OCI-LY7 (cell line): Measurements from ENCODE around the gene SALL3. TPM values are rescaled to one million over a fixed set of nuclear protein-coding genes. Genes with fewer than 3 reads are reported as not detected.

Experiments
- BruUV-seq: library from RNA; stranded (reverse); fragments of 400-500 nt; replicated peaks from 2 replicates; lab custom pipeline; 2021; lab: Mats Ljungman, UMichigan
- CTCF ChIA-PET: fragments of 300-600 bp; sonication (Branson Sonifier 250); formaldehyde crosslinking; loops from one replicate; lab custom pipeline; 2022; ENCODE audit warnings: antibody characterized with exemption; ENCODE audit not compliant: unreplicated experiment; lab: Charles Lee
- POLR2A ChIA-PET: fragments of 300-600 bp; sonication (Branson Sonifier 250); formaldehyde crosslinking; loops from one replicate; lab custom pipeline; 2022; ENCODE audit warnings: antibody characterized with exemption; lab: Charles Lee
- DNase-seq: peaks from one replicate; pipeline ENCODE4 v3.0.0-alpha.2; 2015; ENCODE audit warnings: low spot score
- H2AFZ ChIP-seq: fragments of 200-600 bp; sonication (generic), shearing (Covaris generic); 2 replicates; pipeline ENCODE4 v1.6.1; 2014; ENCODE audit warnings: mild to moderate bottlenecking, antibody characterized with exemption, low read length, moderate library complexity
- H3K27ac ChIP-seq: fragments of 200-600 bp; sonication (generic); 2 replicates; pipeline ENCODE4 v1.5.1; 2014; ENCODE audit warnings: mixed run types, low read depth, mild to moderate bottlenecking, moderate library complexity, low read length, inconsistent platforms; ENCODE audit not compliant: poor library complexity, severe bottlenecking
- H3K36me3 ChIP-seq: fragments of 200-600 bp; sonication (generic); 2 replicates; pipeline ENCODE4 v1.6.1; 2014; ENCODE audit warnings: mild to moderate bottlenecking, antibody characterized with exemption, low read length, moderate library complexity, mixed read lengths; ENCODE audit not compliant: insufficient read depth
- H3K4me1 ChIP-seq: fragments of 200-600 bp; sonication (generic); 2 replicates; pipeline ENCODE4 v1.5.1; 2014; ENCODE audit warnings: mild to moderate bottlenecking, low read length; ENCODE audit not compliant: insufficient read depth, poor library complexity, severe bottlenecking
- H3K4me2 ChIP-seq: fragments of 200-600 bp; sonication (generic); 2 replicates; pipeline ENCODE4 v1.6.1; 2014; ENCODE audit warnings: mild to moderate bottlenecking, low read length
- H3K4me3 ChIP-seq: fragments of 200-600 bp; sonication (generic); 2 replicates; pipeline ENCODE4 v1.5.1; 2014; ENCODE audit warnings: mild to moderate bottlenecking, low read depth, low read length; ENCODE audit not compliant: poor library complexity, severe bottlenecking
- H3K79me2 ChIP-seq: fragments of 200-600 bp; sonication (generic); 2 replicates; pipeline ENCODE4 v1.6.1; 2016; ENCODE audit warnings: low read depth, mild to moderate bottlenecking, low read length, moderate library complexity, mixed read lengths; ENCODE audit not compliant: insufficient read depth
- H3K9me2 ChIP-seq: fragments of 200-600 bp; sonication (generic); 2 replicates; pipeline ENCODE4 v1.6.1; 2016; ENCODE audit warnings: mild to moderate bottlenecking, low read length, mixed read lengths; ENCODE audit not compliant: insufficient read depth
- H3K9me3 ChIP-seq: fragments of 200-600 bp; sonication (generic); 2 replicates; pipeline ENCODE4 v1.6.1; 2014; ENCODE audit warnings: mild to moderate bottlenecking, mixed run types, low read length, mixed read lengths
- H4K20me1 ChIP-seq: fragments of 200-600 bp; sonication (generic); 2 replicates; pipeline ENCODE4 v1.6.1; 2014; ENCODE audit warnings: mild to moderate bottlenecking, antibody characterized with exemption, low read length, moderate library complexity, mixed read lengths; ENCODE audit not compliant: insufficient read depth
- EZH2phosphoT487 ChIP-seq: fragments of 200-600 bp; sonication (generic); IDR thresholded peaks from 2 replicates; pipeline ENCODE4 v1.6.1; 2018; ENCODE audit warnings: low read depth, borderline replicate concordance, mild to moderate bottlenecking, mixed run types, antibody characterized with exemption, low read length, moderate library complexity, mixed read lengths
- intact Hi-C: fragments of 100-400 bp; cut with micrococcal nuclease; formaldehyde crosslinking; loops from one replicate; pipeline ENCODE4 v1.10.0; 2022; ENCODE audit not compliant: unreplicated experiment
- total RNA-seq, 2 experiments: library from RNA; depleted of rRNA in 1 of 2; stranded (reverse); fragments of >200 nt in 1 of 2; shearing (Covaris generic) in 1 of 2; gene quantifications; 2 replicates each; pipeline ENCODE4 v1.2.3, GENCODE V29; 2014 to 2022
- TF ChIP-seq, protein P1 (sequence below): fragments of 200-600 bp; sonication (generic); conservative IDR thresholded peaks from 2 replicates; pipeline ENCODE4 v1.5.1; 2014; ENCODE audit warnings: mild to moderate bottlenecking, antibody characterized with exemption, low read length, moderate library complexity, mixed read lengths

Gene SALL3
- total RNA-seq, 2 experiments from 2014 or later, result not detected

DNA sequence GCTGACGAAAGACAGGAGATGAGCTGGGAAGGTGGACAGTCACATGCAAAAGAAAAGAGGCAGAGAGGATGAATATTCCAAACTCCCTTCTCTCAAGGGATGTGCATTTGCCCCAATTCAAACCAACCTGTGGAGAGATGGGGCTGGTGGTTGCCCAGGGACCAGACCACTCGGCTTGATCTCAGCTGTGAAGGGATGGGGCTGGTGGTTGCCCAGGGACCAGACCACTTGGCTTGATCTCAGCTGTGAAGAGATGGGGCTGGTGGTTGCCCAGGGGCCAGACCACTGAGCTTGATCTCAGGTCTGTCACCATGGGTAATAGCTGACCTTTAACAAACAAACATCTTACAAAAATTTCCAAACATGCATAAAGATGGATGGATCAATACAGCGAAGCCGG is 42.5 kb upstream of the SALL3 start:
- no peak overlapping the region for H3K4me2 ChIP-seq
- no peaks in the 10 kb centered on the region for H3K9me2 ChIP-seq
- POLR2A ChIA-PET, result interaction anchor here (0.6 to 0.7 kb wide), 2 partner anchors 47 to 455 kb away, joined by 3 read pairs; no protein-coding TSS in a partner anchor
- H3K4me3 ChIP-seq, result no peak overlapping the region
- intact Hi-C loops, result no loop called here
- no peak overlapping the region for H2AFZ ChIP-seq
- no peak overlapping the region for H3K27ac ChIP-seq
- DNase-seq, result no peak
- no peaks in the 10 kb centered on the region for H3K9me3 ChIP-seq
- no peaks in the 10 kb centered on the region for H3K36me3 ChIP-seq
- no TSS peak for BruUV-seq
- no peaks in the 10 kb centered on the region for H4K20me1 ChIP-seq
- H3K79me2 ChIP-seq, result no peaks in the 10 kb centered on the region
- CTCF ChIA-PET, result no interaction called here
- H3K4me1 ChIP-seq, result no peaks in the 10 kb centered on the region
- TF ChIP-seq, protein P1, sequence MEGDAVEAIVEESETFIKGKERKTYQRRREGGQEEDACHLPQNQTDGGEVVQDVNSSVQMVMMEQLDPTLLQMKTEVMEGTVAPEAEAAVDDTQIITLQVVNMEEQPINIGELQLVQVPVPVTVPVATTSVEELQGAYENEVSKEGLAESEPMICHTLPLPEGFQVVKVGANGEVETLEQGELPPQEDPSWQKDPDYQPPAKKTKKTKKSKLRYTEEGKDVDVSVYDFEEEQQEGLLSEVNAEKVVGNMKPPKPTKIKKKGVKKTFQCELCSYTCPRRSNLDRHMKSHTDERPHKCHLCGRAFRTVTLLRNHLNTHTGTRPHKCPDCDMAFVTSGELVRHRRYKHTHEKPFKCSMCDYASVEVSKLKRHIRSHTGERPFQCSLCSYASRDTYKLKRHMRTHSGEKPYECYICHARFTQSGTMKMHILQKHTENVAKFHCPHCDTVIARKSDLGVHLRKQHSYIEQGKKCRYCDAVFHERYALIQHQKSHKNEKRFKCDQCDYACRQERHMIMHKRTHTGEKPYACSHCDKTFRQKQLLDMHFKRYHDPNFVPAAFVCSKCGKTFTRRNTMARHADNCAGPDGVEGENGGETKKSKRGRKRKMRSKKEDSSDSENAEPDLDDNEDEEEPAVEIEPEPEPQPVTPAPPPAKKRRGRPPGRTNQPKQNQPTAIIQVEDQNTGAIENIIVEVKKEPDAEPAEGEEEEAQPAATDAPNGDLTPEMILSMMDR, result no peak
- TF ChIP-seq EZH2phosphoT487, result no peak

DNA sequence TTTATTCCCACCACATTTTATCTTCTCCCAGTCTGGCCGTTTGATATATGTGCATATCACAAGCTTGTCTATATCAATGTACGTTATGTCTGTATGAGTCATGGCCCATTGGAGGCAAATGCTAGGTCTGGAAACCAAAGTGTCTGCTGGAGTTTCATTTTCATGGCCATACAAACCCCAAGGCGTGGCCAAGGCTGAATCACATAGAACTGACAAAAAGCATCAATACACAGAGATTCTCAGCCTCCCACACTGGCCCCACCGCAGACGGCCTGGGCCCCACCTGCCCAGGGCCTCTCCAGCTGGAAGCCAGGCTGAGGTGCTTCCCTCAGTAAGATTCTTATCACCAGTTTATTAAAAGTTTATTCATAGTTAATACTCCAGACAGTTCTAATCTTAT is 40.5 kb upstream of the SALL3 start:
- DNase-seq, result no peak
- intact Hi-C loops, result no loop called here

More for the DNA sequence above, 40.5 kb upstream of the SALL3 start:
- ChIA-PET CTCF (no interaction called here), POLR2A (no interaction called here)
- no peak for TF ChIP-seq EZH2phosphoT487
- TF ChIP-seq, protein P1, result no peak
- no TSS peak for BruUV-seq
- H3K4me1 ChIP-seq, result no peaks in the 10 kb centered on the region
- H3K4me3 ChIP-seq, result no peak overlapping the region
- H4K20me1 ChIP-seq, result no peaks in the 10 kb centered on the region
- no peak overlapping the region for H3K27ac ChIP-seq
- no peaks in the 10 kb centered on the region for H3K79me2 ChIP-seq
- no peak overlapping the region for H3K4me2 ChIP-seq
- no peaks in the 10 kb centered on the region for H3K36me3 ChIP-seq
- no peak overlapping the region for H2AFZ ChIP-seq
- H3K9me2 ChIP-seq, result no peaks in the 10 kb centered on the region
- no peaks in the 10 kb centered on the region for H3K9me3 ChIP-seq
